ENCODE results near the gene FAM193B. TPM values are rescaled to one million over a fixed set of nuclear protein-coding genes. Genes with fewer than 3 reads are reported as not detected.

FAM193B gene
- total and polyA plus RNA-seq, 2 of the 13 experiments (the other 11 are each of a cell fraction or from before 2014, with no cell fraction given) = 21.2 to 40.9 TPM

GRCh38 chr5:177479774-177480173, 74.6 kb downstream of the FAM193B start:
- POLR2A ChIA-PET = interaction anchor here (4.9 kb wide), 1 partner anchor 17 kb away, joined by 42 read pairs; the partner anchor contains the start of gene PDLIM7
- DNase-seq (ENCODE audit: low spot score) = no peak
- WGBS (ENCODE audit: low lambda C conversion rate) = 80% methylated on average over 14 of the region's 14 CpGs
- CTCF ChIA-PET (ENCODE audit: low intra/inter-chr PET ratio, low total read pairs) = no interaction called here
- Histone ChIP-seq H3K9me3 (ENCODE audit: low read length) (no peaks in the 10 kb centered on the region), H3K79me2 (ENCODE audit: insufficient read depth, low read length) (no peaks in the 10 kb centered on the region), H3K9ac (ENCODE audit: insufficient read depth, low read depth, low read length) (no peak overlapping the region), H3K27me3 (ENCODE audit: control insufficient read depth in 1 of 2, insufficient read depth in 2 of 2, low read length in 2 of 2) (no peaks in the 10 kb centered on the region), H3K4me1 (ENCODE audit: insufficient read depth, low read length) (peaks cover 47% of the 10 kb centered on the region), H3K4me2 (ENCODE audit: low read depth, low read length) (no peak overlapping the region), H2AFZ (ENCODE audit: low read length) (no peak overlapping the region), H4K20me1 (ENCODE audit: insufficient read depth, low read length) (no peaks in the 10 kb centered on the region), H3K27ac (ENCODE audit: extremely low read length, insufficient read depth, low read length) (no peak overlapping the region), H3K4me3 (replicated peaks in 1 of 3; ENCODE audit: insufficient read depth in 1 of 3, low read depth in 2 of 3, low read length in 3 of 3) (no peak overlapping the region), H3K36me3 (replicated peaks in 1 of 2; ENCODE audit: control insufficient read depth in 1 of 2, insufficient read depth in 2 of 2, low read length in 2 of 2) (no peaks in the 10 kb centered on the region)
- no TSS peak for BruUV-seq (replicated peaks)
- intact Hi-C loops (cut with micrococcal nuclease; ENCODE audit: unreplicated experiment) = no loop called here
- in situ Hi-C loops (cut with HindIII; ENCODE audit: extremely low pct_ligation_motif_present, low pct_unique_long_range_greater_than_20kb) = no loop called here
- FAIRE-seq = no peak
- no peak for ATAC-seq
- TF ChIP-seq HES4 (CRISPR knock-in tag; IDR thresholded peaks at IDR 0.05; ENCODE audit: borderline replicate concordance) (no peak), ZNF282 (IDR thresholded peaks at IDR 0.05; ENCODE audit: partially characterized antibody) (no peak), SATB2 (CRISPR knock-in tag; IDR thresholded peaks at IDR 0.05) (no peak), NR2F6 (IDR thresholded peaks at IDR 0.05) (no peak), NR2F6 (CRISPR knock-in tag; IDR thresholded peaks at IDR 0.05) (no peak), ZNF343 (CRISPR knock-in tag; IDR thresholded peaks at IDR 0.05) (no peak), HMG20A (CRISPR knock-in tag; IDR thresholded peaks at IDR 0.05; ENCODE audit: borderline replicate concordance) (no peak), NFIB (CRISPR knock-in tag; IDR thresholded peaks at IDR 0.05; ENCODE audit: borderline replicate concordance) (no peak), ZNF615 (CRISPR knock-in tag; IDR thresholded peaks at IDR 0.05; ENCODE audit: borderline replicate concordance) (no peak), SOX6 (IDR thresholded peaks at IDR 0.05) (no peak), SOX6 (CRISPR knock-in tag; IDR thresholded peaks at IDR 0.05) (no peak), TAF15 (IDR thresholded peaks at IDR 0.05; ENCODE audit: low read depth, low read length, poor library complexity, severe bottlenecking) (no peak), ZMAT5 (CRISPR knock-in tag; IDR thresholded peaks at IDR 0.05; ENCODE audit: borderline replicate concordance, low read depth) (no peak), BRCA1 (CRISPR knock-in tag; IDR thresholded peaks at IDR 0.05) (no peak), AKNA (CRISPR knock-in tag; IDR thresholded peaks at IDR 0.05; ENCODE audit: borderline replicate concordance) (no peak), SIX4 (CRISPR knock-in tag; IDR thresholded peaks at IDR 0.05) (no peak)
- TF ChIP-seq, protein P1, sequence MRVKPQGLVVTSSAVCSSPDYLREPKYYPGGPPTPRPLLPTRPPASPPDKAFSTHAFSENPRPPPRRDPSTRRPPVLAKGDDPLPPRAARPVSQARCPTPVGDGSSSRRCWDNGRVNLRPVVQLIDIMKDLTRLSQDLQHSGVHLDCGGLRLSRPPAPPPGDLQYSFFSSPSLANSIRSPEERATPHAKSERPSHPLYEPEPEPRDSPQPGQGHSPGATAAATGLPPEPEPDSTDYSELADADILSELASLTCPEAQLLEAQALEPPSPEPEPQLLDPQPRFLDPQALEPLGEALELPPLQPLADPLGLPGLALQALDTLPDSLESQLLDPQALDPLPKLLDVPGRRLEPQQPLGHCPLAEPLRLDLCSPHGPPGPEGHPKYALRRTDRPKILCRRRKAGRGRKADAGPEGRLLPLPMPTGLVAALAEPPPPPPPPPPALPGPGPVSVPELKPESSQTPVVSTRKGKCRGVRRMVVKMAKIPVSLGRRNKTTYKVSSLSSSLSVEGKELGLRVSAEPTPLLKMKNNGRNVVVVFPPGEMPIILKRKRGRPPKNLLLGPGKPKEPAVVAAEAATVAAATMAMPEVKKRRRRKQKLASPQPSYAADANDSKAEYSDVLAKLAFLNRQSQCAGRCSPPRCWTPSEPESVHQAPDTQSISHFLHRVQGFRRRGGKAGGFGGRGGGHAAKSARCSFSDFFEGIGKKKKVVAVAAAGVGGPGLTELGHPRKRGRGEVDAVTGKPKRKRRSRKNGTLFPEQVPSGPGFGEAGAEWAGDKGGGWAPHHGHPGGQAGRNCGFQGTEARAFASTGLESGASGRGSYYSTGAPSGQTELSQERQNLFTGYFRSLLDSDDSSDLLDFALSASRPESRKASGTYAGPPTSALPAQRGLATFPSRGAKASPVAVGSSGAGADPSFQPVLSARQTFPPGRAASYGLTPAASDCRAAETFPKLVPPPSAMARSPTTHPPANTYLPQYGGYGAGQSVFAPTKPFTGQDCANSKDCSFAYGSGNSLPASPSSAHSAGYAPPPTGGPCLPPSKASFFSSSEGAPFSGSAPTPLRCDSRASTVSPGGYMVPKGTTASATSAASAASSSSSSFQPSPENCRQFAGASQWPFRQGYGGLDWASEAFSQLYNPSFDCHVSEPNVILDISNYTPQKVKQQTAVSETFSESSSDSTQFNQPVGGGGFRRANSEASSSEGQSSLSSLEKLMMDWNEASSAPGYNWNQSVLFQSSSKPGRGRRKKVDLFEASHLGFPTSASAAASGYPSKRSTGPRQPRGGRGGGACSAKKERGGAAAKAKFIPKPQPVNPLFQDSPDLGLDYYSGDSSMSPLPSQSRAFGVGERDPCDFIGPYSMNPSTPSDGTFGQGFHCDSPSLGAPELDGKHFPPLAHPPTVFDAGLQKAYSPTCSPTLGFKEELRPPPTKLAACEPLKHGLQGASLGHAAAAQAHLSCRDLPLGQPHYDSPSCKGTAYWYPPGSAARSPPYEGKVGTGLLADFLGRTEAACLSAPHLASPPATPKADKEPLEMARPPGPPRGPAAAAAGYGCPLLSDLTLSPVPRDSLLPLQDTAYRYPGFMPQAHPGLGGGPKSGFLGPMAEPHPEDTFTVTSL (CRISPR knock-in tag; IDR thresholded peaks at IDR 0.05; ENCODE audit: borderline replicate concordance) = no peak
